SK-N-DZ (cell line): ENCODE measurements around the gene CRYL1.

Experiments used
- DNase-seq: peaks from one replicate; pipeline ENCODE4 v3.0.0-alpha.2; 2015; ENCODE audit warnings: low spot score

Gene CRYL1

DNA sequence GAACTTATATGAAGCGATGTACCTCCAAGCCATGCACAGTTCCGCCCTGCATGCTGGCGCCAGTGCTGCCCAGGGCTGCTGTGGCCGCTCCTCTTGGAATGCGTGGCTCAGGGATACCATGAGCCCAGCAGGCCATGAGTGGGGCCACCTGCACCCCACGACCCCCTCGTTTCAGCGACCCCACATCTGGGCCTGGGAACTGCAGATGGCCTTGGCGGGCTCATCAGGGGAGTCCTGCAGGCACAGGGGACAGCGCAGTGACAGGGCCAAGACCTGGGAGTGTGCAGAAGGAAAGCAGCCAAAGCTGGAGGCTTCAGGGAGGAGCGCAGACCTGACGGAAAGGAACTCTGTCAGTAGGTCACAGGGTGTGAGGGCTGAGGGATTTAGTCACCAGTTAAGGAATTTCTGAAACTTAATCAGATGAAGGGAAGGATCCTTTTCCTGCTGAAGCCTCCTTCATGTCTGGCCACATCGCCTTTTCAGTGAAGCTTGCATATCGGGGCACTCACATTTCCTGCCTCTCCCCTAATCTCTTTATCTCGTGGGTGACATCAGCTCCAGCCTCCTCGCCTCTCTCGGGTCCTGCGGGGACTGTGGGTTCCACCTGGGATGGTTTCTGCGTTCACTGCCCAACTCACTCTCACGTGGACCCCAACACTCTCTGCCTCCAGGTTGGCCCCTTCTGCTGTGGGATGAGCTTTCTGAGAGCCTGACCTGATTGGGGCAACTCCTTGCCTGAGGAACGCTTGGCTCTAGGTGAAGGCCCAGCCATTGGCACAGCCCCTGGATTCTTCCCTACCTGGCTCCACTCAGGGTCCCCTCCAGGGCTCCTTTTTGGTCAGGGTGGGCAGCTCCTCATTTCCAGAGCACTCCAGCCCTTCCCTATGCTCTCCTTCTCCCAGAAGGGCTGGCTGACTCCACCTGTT is 123.5 kb downstream of the CRYL1 start:
- no peak for DNase-seq

DNA sequence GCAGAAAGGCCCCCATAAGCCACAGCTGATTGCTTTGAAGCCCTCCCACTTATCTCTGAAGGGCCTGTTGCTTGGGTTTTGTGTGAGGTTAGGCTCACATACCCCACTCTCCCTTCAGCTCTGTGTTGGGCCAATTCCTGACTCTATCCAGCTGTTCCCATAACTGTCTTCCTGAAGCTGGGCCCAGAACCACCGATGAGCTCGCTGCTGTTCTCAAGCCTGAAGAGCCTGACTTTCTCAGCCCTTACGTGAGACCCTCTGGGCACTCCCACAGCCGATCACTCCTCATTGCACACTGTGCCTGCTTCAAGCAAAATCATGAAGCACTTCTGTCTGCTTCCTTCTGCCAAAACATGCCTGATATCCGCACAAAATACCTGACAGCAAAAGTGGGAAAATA is 124.1 kb downstream of the CRYL1 start:
- no peak for DNase-seq

DNA sequence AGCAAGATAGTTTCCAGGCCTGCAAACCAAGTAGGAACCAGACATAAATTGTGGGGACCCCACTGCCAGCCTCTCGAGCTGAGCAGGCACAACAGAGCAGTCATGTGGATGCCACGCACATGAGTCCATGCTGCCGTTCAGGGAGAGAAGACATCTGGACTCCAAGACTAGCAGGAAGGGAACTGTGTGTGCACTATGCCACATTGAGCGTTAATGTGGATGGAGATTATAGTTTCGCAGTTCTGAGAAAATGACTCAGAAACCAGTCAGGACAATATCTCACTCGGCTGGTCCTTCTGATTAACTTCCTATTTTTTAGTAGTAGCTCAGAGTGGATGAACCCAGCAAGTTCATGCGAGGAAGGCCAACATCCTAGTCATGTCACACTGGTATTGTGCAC is 124.9 kb downstream of the CRYL1 start:
- DNase-seq, result no peak

DNA sequence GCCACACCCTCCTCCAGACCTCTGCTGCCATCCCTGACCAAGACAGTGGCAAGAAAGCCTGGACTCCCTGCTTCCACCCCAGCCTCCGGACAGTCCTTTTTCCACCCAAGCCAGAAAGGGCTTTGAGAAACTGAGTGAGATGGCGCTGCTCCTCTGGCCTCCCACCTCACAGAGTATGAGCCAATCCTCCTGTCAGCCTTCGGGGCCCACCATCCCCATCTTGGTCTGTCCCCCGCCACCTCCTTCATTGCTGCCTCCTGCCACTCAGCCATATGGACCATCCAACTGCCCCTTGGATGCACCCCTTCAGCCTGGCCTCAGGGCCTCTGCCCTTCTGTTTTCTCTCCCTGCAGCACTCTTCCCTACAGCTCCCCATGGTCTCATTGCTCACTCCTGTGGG is 125.7 kb downstream of the CRYL1 start:
- DNase-seq, result no peak

DNA sequence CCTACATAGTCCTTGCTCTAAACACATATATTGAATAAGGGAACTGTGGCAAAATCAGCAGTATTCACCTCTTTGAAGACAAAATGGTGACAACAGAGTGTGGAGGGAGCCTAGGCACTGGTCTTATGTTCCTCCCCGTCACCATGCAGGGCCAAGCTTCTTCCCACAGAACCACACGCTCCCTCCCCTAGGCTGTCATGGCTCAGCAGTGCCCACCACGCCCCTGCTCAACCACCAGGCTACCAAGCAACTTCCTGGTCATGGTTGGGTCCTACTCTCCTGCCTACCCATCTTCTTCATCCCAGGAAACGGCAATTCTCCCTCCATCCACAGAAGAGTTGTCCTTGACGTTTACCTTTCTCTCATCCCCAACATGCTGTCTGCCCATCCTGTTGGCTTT is 126.1 kb downstream of the CRYL1 start:
- no peak for DNase-seq

DNA sequence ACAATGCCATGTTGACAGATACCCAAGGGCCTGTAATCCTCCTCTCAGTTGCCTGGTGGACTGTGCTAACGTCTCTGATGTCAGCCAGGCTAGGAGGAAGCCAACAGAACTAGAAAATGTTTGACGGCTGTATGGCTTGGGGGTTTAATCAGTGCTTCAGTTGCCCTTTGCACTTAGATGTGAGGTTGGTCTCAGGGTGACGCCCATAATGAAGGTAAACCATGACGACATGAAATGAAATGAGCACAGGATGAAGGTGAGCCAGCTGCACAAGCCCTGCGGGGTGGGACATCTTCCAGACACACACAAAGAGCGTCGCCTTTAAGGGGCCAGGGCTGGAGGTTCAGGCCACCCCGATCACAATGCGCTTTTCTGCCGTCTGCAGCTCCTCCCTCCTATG is 127.2 kb downstream of the CRYL1 start:
- DNase-seq, result no peak

DNA sequence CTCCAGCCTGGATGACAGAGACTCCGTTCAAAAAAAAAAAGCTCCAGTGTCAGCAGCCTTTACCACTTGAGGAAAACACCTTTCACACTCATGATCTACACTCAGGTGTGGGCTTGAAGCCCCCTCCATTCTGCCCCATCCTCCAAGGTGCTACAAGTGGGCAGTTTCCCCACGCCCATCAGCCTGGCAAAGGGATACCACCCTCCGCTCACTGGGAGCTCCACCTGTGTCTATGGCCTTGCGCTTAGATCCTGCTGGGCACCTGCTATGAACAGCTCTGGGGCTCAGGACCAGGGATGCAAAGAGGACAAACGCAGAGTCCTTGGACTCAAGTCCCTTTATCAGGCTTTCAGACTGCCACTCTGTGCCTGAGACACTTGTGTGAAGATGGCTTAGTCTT is 127.8 kb downstream of the CRYL1 start:
- no peak for DNase-seq

DNA sequence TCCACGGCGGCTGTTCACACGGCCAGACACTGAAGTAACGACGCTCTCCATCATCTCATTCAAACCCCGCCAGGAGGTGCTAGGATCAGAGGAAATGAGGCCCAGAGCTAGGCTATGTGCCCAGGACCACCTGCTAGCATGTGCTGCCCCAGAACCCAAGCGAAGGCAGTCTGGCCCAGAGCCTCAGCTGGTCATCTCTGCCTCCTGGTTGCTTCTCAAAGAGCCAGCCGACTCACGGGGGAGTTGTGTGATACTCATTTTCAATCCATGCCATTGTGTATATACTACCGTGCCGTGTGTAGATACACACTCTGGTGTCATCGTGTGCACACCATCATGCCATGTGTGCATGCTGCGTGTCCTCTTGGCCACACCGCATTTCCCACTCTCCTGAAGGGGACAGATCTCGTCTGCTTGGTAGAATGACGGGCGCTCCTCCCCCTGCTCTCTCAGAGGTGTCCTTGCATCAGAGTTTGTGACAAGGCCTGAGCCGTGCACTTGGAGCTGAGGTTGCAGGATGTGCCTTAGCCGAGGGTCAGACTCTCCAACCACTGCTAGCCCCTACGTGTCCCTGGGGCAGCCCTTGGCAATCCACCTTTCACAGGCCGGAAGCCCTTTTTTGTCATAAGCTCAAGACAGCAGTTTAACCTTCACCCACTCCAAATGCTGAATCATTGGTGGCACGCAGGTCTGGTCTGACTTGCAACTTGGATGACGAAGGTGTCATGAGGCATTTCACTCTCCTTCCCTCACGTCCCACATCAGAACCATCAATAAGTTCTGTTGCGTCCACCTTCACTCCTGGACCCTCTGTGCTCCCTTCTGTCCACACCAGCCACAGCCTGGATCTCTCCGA is 130.4 kb downstream of the CRYL1 start:
- DNase-seq, result no peak

DNA sequence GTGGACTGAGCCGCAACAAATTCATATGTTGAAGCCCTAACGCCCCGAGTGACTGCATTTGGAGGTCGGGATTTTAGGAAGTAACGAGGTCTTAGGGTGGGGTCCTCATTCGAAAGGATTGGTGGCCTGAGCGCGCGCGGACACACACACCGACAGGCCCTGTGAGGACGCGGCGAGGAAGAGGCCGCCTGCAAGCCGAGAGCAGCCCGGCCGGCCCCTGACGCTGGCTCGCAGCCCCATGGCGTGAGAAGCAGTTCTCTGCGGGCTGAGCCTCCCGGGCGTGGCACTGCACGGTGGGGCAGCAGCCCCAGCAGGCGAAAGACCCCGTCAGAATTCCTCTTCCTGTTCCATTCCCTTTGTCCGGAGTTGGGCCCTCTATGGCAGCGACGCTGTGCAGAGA is 131.2 kb downstream of the CRYL1 start:
- no peak for DNase-seq

DNA sequence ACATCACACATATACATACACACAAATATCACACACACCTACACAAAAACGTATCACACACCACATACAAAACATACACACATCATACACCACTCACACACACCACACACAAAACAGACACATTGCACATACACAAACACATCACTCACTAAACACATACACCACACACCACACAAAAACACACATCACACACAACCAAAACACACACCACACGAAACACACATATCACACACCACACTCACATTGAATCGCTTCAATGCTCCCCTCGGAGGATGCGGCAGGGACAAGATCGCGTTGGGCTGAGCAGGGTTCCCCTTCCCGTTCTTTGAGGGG is 131.5 kb downstream of the CRYL1 start:
- no peak for DNase-seq

DNA sequence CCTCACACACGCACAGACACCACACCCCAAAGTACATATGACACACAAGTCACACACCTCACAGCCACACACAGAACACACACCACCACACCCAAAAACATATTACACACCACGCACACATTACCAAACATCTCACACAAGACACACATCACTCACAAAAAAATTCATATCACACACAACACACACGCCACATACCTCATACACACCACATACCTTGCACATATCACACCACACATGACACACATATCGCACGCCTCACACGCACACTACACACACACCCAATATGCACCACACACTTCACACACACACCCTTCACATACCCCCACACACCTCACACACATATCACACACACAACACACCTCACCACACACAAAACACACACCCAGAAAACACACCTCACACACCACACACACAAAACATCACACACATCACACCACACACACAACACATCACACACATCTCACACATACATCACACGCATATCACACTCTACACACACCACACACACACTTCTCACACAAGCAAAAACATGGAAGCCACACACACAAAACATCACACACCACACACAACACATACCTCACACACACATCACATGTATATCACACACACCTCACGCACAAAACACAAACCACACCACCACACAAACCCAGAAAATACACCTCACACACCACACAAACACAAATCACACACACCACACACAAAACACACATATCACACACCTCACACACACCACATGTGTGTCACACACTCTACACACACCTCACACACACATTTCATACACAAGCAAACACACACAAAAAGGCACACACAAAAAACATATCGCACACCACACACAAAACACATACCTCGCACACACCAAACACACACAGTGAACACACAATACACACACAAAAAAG is 132.1 kb downstream of the CRYL1 start:
- DNase-seq, result no peak

DNA sequence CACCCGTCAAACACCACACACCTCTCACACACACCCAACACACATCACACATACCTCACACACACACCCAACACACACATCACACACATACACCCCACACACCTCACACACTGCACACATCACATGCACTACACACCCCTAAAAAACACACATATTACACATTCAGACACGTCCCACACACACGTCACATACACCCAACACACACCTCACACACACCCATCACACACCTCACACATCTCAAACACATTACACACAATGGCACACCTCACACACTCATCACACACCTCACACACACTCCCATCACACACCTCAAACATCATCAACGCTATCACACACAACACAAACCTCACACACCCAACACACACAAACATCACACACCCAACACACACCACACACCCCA is 133.1 kb downstream of the CRYL1 start:
- no peak for DNase-seq

DNA sequence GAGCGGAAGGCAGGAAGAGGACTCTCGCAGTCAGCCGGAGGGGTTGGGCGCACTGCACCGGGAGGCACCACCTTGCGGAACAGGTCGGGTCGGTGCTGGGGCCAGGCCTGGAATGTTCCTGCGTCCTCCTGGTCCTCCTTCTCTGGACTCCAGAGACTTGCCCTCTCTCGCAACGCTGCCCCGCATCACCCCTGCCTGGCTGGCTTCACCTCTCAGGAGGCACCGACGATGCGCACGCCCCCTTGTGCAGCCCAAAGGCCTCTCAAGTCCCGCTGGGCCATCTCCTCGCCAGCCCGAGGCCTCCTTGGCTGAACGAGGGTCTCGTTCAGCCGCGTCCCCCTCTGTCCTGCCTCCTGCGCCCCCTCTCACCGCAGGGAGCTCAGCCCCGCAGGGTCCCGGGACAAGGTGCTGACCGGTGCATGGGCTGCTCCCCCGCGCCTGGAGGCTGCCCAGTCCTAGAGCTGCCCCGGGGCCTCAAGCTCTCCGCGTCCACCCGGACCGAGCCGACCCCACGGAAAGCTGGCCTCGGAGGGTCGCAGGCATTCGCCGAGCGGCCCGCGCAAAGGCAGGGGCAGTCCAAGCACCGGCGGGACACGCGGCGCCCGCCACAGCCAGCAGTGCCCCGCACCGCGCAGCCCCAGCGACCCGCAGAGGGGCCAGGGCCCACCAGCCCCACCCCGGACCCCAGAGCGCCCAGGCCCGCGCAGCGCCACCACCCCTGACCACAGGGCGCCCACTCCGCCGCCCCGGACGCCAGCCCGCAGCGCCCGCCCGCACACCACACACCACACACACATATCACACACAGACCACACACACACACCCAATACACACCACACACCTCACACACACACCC is 133.8 kb downstream of the CRYL1 start:
- no peak for DNase-seq

DNA sequence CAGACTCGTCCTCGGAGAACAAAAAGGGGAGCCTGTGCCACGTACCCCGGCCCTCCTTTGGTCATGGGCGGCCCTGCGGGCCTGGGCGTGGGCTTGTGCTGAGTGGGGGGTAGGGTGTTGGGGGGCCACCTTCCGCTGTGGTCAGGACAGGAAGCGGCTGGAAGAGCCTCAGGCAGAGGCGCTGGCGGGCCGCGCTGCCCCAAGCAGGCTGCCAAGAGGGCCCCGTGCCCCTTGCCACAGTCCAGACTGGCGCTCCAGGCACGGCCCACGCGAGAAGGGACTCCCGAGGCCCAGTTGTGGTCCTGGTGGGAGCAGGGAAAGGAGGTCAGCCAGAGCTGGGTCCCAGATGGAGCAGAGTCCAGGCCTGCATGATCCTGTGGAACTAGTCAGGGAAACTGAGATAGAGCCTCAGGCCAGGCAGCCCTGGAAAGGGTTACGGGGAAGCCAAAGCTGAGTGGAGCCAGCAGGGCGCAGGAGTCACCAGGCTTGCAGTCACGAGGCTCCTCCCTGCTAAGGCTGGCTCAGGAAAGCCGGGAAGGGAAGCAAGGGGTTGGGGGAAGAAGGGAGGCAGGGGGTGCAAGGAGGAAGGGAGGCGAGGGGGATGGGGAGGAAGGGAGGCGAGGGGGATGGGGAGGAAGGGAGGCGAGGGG is 135.0 kb downstream of the CRYL1 start:
- no peak for DNase-seq

DNA sequence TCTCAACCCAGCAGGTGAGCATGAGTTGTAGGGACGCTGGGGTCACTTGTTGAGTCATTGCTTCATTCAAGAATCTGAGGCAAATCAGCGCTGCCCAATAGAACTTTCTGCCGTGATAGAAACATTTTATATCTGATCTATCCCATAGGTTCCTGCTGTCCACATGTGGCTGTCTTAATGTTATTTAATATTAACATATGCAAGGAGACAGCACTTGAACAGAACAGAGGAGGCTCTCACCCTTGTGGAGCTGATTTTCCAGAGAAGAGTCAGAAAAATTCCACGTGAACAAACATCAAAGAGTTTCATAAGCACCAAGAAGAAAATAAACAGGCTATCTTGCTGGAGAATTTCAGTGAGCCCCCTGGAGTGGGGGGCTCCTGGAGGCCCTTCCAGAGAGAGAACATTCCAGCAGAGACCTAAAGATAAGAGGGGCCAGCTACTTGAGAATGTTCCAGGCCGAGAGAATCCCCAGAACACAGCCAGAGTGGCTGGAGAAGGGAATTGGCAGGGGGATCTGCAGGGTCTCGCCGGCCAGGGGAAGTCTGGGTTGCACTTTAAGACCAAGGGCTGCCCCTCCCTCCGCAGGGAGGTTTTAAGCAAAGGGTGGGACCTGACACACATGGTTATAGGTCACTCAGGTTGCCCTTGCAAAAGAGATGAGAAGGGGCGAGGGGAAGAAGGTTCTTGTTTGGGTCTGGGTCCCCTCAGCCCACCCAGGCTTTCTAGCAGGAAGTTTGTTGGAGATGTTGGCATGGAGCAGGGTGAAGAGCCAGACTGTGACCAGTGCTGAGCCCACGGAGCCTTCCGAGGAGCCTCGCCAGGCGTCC is 135.7 kb downstream of the CRYL1 start:
- DNase-seq, result no peak

DNA sequence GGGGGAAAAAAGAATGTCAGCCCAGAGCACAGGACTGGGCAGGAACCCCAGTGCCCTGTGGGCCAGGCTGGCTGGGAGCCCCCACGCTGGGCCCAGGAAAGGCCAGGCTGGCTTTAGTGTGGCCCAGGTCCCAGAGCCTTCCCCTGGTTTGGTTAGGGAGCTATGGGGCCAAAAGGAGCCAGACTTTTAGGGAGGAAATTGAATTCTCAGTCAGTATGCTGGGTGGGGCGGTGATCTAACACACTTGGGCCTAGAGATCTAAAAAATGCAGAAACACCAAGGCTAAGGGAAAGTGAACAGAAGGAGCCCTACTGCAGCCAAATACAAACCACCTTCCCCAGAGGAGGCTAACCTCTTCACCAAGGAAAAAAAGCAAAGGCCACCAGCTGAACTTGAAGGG is 137.5 kb downstream of the CRYL1 start:
- DNase-seq, result no peak

DNA sequence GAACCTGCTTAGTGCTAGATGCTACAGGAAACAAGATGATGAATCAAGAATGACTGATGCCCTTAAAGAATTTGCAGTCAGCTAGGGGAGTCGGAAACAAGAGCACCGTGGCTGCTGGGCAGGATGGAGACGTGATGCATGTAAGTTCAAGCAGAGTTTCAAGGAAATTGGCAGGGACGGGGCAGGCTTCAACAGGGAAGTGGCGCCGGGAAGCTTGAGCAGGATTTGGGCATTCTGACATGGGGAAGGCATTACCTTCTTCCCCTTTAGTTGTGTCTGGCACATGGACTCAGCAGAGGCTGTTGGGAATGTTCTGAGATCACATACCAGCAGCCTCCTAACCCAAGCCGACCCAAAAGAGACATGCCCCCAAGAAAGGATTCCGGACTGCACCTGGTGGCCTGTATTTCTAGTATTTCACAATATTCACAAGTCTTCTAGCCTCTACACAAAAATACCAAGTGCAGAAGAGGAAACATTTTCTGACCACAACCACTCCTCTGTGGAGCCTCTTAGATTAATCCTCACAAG is 138.2 kb downstream of the CRYL1 start:
- no peak for DNase-seq

DNA sequence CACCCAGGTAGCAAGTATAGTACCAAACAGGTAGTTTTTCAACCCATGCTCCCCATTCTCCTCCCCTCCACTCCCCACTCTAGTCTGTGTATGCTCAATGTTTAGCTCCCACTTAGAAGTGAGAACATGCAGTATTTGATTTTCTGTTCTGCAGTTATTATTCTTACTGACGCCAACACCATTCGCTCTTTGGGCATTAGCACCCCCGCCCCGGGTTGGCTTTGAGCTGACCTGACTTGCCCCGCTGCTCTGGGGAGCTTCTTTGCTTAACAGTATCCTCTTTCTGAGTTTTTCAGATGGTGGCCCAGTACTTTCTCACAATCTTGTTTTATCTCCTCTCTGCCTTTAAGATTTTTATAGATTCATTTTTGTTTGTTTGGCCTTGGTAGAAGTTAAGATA is 138.7 kb downstream of the CRYL1 start:
- DNase-seq, result no peak

DNA sequence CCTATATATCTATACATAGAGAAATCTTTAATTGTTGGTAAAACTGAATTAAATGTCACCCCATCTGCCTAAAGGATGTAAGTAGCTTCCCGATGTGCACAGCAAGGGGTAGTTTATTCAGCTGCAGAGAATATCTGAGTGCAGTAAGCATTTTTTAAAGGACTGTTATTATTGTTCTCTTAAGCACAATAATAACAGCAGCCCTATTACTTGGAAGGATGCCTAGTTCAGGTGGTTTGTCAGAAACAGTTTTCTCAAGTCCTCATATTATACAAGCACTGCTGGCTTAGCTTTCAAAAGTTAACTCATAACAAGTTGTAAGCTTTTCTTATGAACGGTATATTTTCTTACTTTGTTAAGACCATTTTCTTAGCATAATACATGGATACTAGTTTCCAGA is 142.6 kb downstream of the CRYL1 start:
- DNase-seq, result no peak
